ENCODE measurements around the gene SSNA1. TPM values are rescaled to one million over a fixed set of nuclear protein-coding genes. Genes with fewer than 3 reads are reported as not detected.
A peak's percentile ranks its signal among the peaks of the same experiment; 100 is the strongest.

The SSNA1 gene
- total RNA-seq, 3 donors from 2014 or later: 75.0 to 92.8 (median 82.7) TPM

GRCh38 chr9:137170486-137171148 lies 17.9 kb upstream of the SSNA1 start:
- no peak overlapping the region for H3K4me3 ChIP-seq
- peak overlapping the region in 1 of 2 donors; percentile 81 for H3K27ac ChIP-seq
- intact Hi-C loops (cut with DNase I; ENCODE audit: low total_unique reads): no loop called here
- no peak for TF ChIP-seq POLR2AphosphoS5 (IDR thresholded peaks at IDR 0.05)
- TF ChIP-seq POLR2A (IDR thresholded peaks at IDR 0.05): no peak
- TF ChIP-seq, protein P1, sequence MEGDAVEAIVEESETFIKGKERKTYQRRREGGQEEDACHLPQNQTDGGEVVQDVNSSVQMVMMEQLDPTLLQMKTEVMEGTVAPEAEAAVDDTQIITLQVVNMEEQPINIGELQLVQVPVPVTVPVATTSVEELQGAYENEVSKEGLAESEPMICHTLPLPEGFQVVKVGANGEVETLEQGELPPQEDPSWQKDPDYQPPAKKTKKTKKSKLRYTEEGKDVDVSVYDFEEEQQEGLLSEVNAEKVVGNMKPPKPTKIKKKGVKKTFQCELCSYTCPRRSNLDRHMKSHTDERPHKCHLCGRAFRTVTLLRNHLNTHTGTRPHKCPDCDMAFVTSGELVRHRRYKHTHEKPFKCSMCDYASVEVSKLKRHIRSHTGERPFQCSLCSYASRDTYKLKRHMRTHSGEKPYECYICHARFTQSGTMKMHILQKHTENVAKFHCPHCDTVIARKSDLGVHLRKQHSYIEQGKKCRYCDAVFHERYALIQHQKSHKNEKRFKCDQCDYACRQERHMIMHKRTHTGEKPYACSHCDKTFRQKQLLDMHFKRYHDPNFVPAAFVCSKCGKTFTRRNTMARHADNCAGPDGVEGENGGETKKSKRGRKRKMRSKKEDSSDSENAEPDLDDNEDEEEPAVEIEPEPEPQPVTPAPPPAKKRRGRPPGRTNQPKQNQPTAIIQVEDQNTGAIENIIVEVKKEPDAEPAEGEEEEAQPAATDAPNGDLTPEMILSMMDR (IDR thresholded peaks at IDR 0.05): no peak
- no peaks in the 10 kb centered on the region for H3K9me3 ChIP-seq
- no peaks in the 10 kb centered on the region for H3K36me3 ChIP-seq
- no peak for DNase-seq (ENCODE audit: low spot score in 2 of 2)
- peaks cover 24 to 47% of the 10 kb centered on the region in 2 donors for H3K27me3 ChIP-seq
- H3K4me1 ChIP-seq: peaks cover 31 to 40% of the 10 kb centered on the region in 2 donors

GRCh38 chr9:137171149-137171900 lies 17.2 kb upstream of the SSNA1 start:
- Histone ChIP-seq H3K9me3 (no peaks in the 10 kb centered on the region), H3K36me3 (no peaks in the 10 kb centered on the region), H3K4me3 (no peak overlapping the region), H3K4me1 (peaks cover 31 to 40% of the 10 kb centered on the region in 2 donors), H3K27ac (peak overlapping the region; percentile 64 to 81), H3K27me3 (peaks cover 20 to 40% of the 10 kb centered on the region in 2 donors)
- TF ChIP-seq, protein P1 (IDR thresholded peaks at IDR 0.05): no peak
- TF ChIP-seq POLR2AphosphoS5 (IDR thresholded peaks at IDR 0.05) (no peak), POLR2A (IDR thresholded peaks at IDR 0.05) (no peak)
- DNase-seq (ENCODE audit: low spot score in 2 of 2): no peak
- intact Hi-C loops (cut with DNase I; ENCODE audit: low total_unique reads): no loop called here

- intact Hi-C loops (cut with DNase I; ENCODE audit: low total_unique reads): no loop called here
- H3K27ac ChIP-seq: peak overlapping the region; percentile 64 to 81
- H3K4me3 ChIP-seq: peak overlapping the region in 2 of 3 donors; percentile 14 to 45
- H3K27me3 ChIP-seq: peaks cover 11 to 22% of the 10 kb centered on the region in 2 donors
- peaks cover 21 to 33% of the 10 kb centered on the region in 2 donors for H3K4me1 ChIP-seq
- H3K36me3 ChIP-seq: no peaks in the 10 kb centered on the region
- TF ChIP-seq, protein P1 (IDR thresholded peaks at IDR 0.05): no peak
- peak in 2 of 3 donors; percentile 59 to 77 for TF ChIP-seq POLR2AphosphoS5 (IDR thresholded peaks at IDR 0.05)
- no peaks in the 10 kb centered on the region for H3K9me3 ChIP-seq
- DNase-seq (ENCODE audit: low spot score in 2 of 2): peak; percentile 87 to 89
Measured at GRCh38 chr9:137172901-137173795, 15.3 kb upstream of the SSNA1 start.

DNA sequence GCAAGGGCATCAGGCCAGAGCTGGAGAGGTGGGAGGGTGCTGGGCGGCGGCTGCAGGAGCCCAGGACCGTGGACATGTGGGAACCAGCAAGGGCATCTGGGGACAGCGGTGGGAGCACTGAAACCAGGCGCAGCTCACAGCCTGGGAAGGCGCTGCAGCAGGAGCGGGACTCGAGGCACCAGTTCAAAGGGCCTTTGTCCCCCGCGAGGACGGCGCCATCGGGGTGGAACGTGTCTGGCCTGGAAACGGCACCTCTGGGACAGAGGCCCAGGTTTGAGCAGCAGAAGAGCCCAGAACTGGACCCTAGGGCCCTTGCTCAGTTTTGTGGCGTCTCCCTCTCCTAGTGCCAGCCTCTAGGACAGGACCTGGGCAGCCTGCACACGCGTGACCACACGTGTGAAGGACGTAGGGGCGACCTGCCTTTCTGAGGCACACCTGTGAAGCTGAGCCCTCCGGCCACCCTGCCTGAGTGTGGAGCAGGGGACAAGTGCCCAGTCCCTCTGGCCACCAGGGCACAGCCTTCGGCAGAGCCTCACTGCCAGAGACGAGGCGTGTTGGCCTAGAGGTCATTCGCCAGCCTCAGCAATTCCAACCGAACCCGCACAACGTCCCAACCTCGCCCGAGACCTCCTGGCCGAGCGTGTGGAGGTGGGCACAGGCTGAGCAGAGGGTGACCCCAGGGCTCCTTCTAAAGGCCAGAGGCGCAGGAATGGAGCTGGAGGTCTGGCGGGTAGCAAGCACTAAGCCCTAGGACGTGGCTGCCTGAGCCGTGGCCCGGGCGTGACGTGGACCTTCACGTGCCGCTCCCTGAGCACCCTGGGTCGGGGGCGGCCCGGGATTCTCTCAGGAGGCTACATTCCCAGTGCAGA lies 14.4 kb upstream of the SSNA1 start:
- TF ChIP-seq POLR2AphosphoS5 (IDR thresholded peaks at IDR 0.05) (no peak), POLR2A (IDR thresholded peaks at IDR 0.05) (no peak)
- TF ChIP-seq, protein P1 (IDR thresholded peaks at IDR 0.05): no peak
- peak overlapping the region; percentile 64 to 81 for H3K27ac ChIP-seq
- peaks cover 5 to 14% of the 10 kb centered on the region in 2 donors for H3K27me3 ChIP-seq
- H3K4me1 ChIP-seq: peaks cover 17 to 24% of the 10 kb centered on the region in 2 donors
- H3K4me3 ChIP-seq: peak overlapping the region in 2 of 3 donors; percentile 14 to 45
- intact Hi-C loops (cut with DNase I; ENCODE audit: low total_unique reads): no loop called here
- H3K9me3 ChIP-seq: no peaks in the 10 kb centered on the region
- no peaks in the 10 kb centered on the region for H3K36me3 ChIP-seq
- no peak for DNase-seq (ENCODE audit: low spot score in 2 of 2)

Data from breast epithelium (tissue), 4 donors.